Thymus (tissue), 11 donors: ENCODE data around the gene EPB41L1. TPM values are rescaled to one million over a fixed set of nuclear protein-coding genes. Genes with fewer than 3 reads are reported as not detected.

Experiments used
- DNase-seq, 9 donors: peaks; one replicate each; pipeline ENCODE4 v3.0.0-alpha.2; 2013; ENCODE audit warnings: low spot score in 9 of 9, low read depth in 6 of 9, missing footprints in 1 of 9
- H3K27ac ChIP-seq, 2 donors: one replicate each; pipeline ENCODE4 v1.5.1; 2013; ENCODE audit warnings: control low read depth in 1 of 2, low read depth in 1 of 2, low read length in 1 of 2, mild to moderate bottlenecking in 1 of 2, moderate library complexity in 1 of 2
- H3K27me3 ChIP-seq, 2 donors: one replicate each; pipeline ENCODE4 v1.5.1; 2013; ENCODE audit warnings: low read length in 1 of 2; ENCODE audit not compliant: control insufficient read depth in 2 of 2, insufficient read depth in 1 of 2
- H3K36me3 ChIP-seq, 2 donors: one replicate each; pipeline ENCODE4 v1.5.1; 2013; ENCODE audit warnings: low read length in 1 of 2, mild to moderate bottlenecking in 1 of 2, moderate library complexity in 1 of 2; ENCODE audit not compliant: control insufficient read depth in 2 of 2, insufficient read depth in 2 of 2
- H3K4me1 ChIP-seq, 2 donors: one replicate each; pipeline ENCODE4 v1.5.1; 2013; ENCODE audit warnings: low read length in 2 of 2; ENCODE audit not compliant: control insufficient read depth in 2 of 2, insufficient read depth in 2 of 2
- H3K4me3 ChIP-seq, 2 donors: one replicate each; pipeline ENCODE4 v1.5.1; 2013; ENCODE audit warnings: low read length in 2 of 2, control low read depth in 1 of 2, mild to moderate bottlenecking in 1 of 2
- H3K9me3 ChIP-seq, 2 donors: one replicate each; pipeline ENCODE4 v1.5.1; 2013; ENCODE audit warnings: low read length in 1 of 2, mild to moderate bottlenecking in 1 of 2; ENCODE audit not compliant: control insufficient read depth in 2 of 2, insufficient read depth in 1 of 2
- WGBS: extraction: QIAGEN DNeasy Blood & Tissue Kit; methylation state at CpG from one replicate; pipeline ENCODE4 v1.1.7; 2013; 5-methylcytosine and 5-hydroxymethylcytosine counted together
- polyA plus RNA-seq: library from polyadenylated mRNA; stranded (reverse); fragments of 200-250 nt; gene quantifications from one replicate; pipeline ENCODE4 v1.2.3, GENCODE V29; 2013
- total RNA-seq: library from RNA; stranded (reverse); fragments of 120-200 nt; gene quantifications from one replicate; pipeline ENCODE4 v1.2.4, GENCODE V29; 2013
- donor health status: healthy.

The EPB41L1 gene
- total and polyA plus RNA-seq, 2 donors, result 3.1 to 4.2 TPM

DNA sequence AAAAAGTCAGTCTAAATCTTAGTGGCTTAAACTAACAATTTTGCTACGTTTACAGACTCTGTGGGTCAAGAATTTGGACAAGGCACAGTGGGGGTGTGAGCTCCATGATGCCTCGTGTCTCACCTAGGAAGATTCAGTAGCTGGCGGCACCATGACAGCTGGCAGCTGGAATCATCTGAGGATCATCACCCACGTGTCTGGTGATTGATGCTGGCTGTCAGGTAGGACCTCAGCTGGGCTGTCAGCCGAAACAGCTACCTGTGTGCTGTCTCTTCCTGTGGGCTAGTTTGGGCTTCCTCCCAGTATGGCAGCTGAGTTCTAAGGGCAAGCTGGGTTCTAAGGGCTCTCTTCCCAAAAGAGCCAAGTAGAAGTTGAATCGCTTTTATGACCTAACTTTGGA lies 125.2 kb downstream of the EPB41L1 start:
- Histone ChIP-seq H3K9me3 (no peaks in the 10 kb centered on the region), H3K27me3 (peaks cover 0 to 12% of the 10 kb centered on the region in 2 donors), H3K27ac (no peak overlapping the region), H3K36me3 (no peaks in the 10 kb centered on the region), H3K4me3 (no peak overlapping the region), H3K4me1 (no peaks in the 10 kb centered on the region)
- WGBS, result 83% methylated on average over 6 of the region's 6 CpGs
- no peak for DNase-seq

DNA sequence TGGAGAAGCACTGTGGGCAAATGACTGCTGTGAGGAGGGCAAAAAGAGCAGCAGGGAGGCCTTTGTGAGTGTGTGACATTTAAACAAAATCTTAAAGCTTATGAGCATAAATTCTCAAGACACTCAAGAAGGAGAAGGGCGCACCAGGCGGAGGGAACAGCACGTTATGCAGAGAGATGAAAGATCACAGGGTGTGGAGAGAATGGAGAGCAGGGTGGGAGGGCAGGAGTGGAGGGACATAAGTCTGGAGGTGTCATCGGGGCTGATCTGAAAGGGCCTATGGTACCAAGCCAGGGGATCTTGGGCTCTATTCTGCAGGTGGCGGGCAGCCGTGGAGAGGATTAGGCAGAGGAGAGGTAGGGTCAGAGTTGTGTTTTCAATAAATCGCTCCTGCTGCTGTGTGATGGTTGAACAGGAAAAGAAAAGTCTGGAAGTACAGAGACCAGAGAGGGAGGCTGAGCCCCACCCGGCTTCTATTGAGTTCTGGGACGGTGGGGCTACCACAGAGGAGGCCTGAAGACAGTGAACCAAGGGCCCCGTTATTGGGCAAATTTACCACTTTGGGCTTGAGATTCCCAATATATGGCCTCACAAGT lies 127.3 kb downstream of the EPB41L1 start:
- H3K9me3 ChIP-seq, result no peaks in the 10 kb centered on the region
- H3K36me3 ChIP-seq, result no peaks in the 10 kb centered on the region
- H3K4me3 ChIP-seq, result no peak overlapping the region
- no peak overlapping the region for H3K27ac ChIP-seq
- WGBS, result 92% methylated on average over 10 of the region's 10 CpGs
- no peaks in the 10 kb centered on the region for H3K4me1 ChIP-seq
- peaks cover 0 to 5% of the 10 kb centered on the region in 2 donors for H3K27me3 ChIP-seq
- DNase-seq, result no peak

Other genes with a start within 250 kb of the EPB41L1 start
- gene SCAND1, start 200.2 kb upstream of the EPB41L1 start, total RNA-seq, result 53.8 TPM
- 159 TPM for gene SCAND1, start 200.2 kb upstream of the EPB41L1 start, polyA plus RNA-seq
- gene CNBD2, start 186.2 kb upstream of the EPB41L1 start, total RNA-seq, result 8.3 TPM
- 28.6 TPM for gene CNBD2, start 186.2 kb upstream of the EPB41L1 start, polyA plus RNA-seq
- 26.0 TPM for gene AAR2, start 81.7 kb downstream of the EPB41L1 start, total RNA-seq
- 24.5 TPM for gene AAR2, start 81.7 kb downstream of the EPB41L1 start, polyA plus RNA-seq
- gene DLGAP4, start 151.6 kb downstream of the EPB41L1 start, total RNA-seq, result 7.7 TPM
- 28.2 TPM for gene DLGAP4, start 151.6 kb downstream of the EPB41L1 start, polyA plus RNA-seq